HepG2 (cell line): ENCODE results near the gene SINHCAF. TPM values are rescaled to one million over a fixed set of nuclear protein-coding genes. Genes with fewer than 3 reads are reported as not detected.

Source experiments
- BRCA1 ChIP-seq: sonication (generic); formaldehyde crosslinking; IDR thresholded peaks from 2 replicates; pipeline ENCODE4 v1.4.0; 2020; ENCODE audit warnings: missing genetic modification reagents
- EEA1 ChIP-seq: sonication (generic); formaldehyde crosslinking; IDR thresholded peaks from 2 replicates; pipeline ENCODE4 v1.5.1; 2020; ENCODE audit warnings: mild to moderate bottlenecking, missing genetic modification reagents, borderline replicate concordance
- ESRRA ChIP-seq: sonication (generic); formaldehyde crosslinking; IDR thresholded peaks from 2 replicates; pipeline ENCODE4 v1.5.1; 2020; ENCODE audit warnings: mild to moderate bottlenecking, low read depth, missing genetic modification reagents
- HHEX ChIP-seq: IDR thresholded peaks from 2 replicates; pipeline ENCODE4 v1.6.1; 2016; ENCODE audit warnings: control low read depth
- IKZF4 ChIP-seq: sonication (generic); formaldehyde crosslinking; IDR thresholded peaks from 2 replicates; pipeline ENCODE4 v1.5.1; 2020; ENCODE audit warnings: borderline replicate concordance, mild to moderate bottlenecking, low read depth, missing genetic modification reagents; ENCODE audit errors: not compliant biosample characterization
- KMT2B ChIP-seq: IDR thresholded peaks from 2 replicates; pipeline ENCODE4 v1.6.1; 2016; ENCODE audit warnings: missing genetic modification reagents, missing compliant biosample characterization
- NFKB2 ChIP-seq: sonication (generic); formaldehyde crosslinking; IDR thresholded peaks from 2 replicates; pipeline ENCODE4 v1.4.0; 2020; ENCODE audit warnings: missing genetic modification reagents, borderline replicate concordance
- PRMT3 ChIP-seq: sonication (generic); formaldehyde crosslinking; IDR thresholded peaks from 2 replicates; pipeline ENCODE4 v1.8.1; 2022; ENCODE audit warnings: low read depth, mild to moderate bottlenecking, moderate library complexity, missing genetic modification reagents, borderline replicate concordance
- RCOR2 ChIP-seq: IDR thresholded peaks from 2 replicates; pipeline ENCODE4 v1.6.1; 2016; ENCODE audit warnings: missing biosample characterization, missing genetic modification reagents
- TBX2 ChIP-seq: sonication (generic); formaldehyde crosslinking; IDR thresholded peaks from 2 replicates; pipeline ENCODE4 v1.5.0; 2020; ENCODE audit warnings: missing genetic modification reagents, mild to moderate bottlenecking, borderline replicate concordance
- ZNF12 ChIP-seq: sonication (generic); formaldehyde crosslinking; IDR thresholded peaks from 2 replicates; pipeline ENCODE4 v1.5.0; 2020; ENCODE audit warnings: missing genetic modification reagents
- ZNF354B ChIP-seq: sonication (generic); formaldehyde crosslinking; IDR thresholded peaks from 2 replicates; pipeline ENCODE4 v1.8.0; 2022; ENCODE audit warnings: mild to moderate bottlenecking, missing genetic modification reagents
- ZNF383 ChIP-seq: sonication (generic); formaldehyde crosslinking; IDR thresholded peaks from 2 replicates; pipeline ENCODE4 v1.4.0; 2020; ENCODE audit warnings: missing genetic modification reagents, mild to moderate bottlenecking, borderline replicate concordance
- ZNF546 ChIP-seq: sonication (generic); formaldehyde crosslinking; conservative IDR thresholded peaks from 2 replicates; pipeline ENCODE4 v1.8.1; 2023; ENCODE audit warnings: mild to moderate bottlenecking, missing genetic modification reagents
- polyA plus RNA-seq, 8 experiments: library from polyadenylated mRNA; depleted of rRNA in 3 of 8; stranded (reverse) in 7 of 8; unstranded in 1 of 8; fragments of >200 nt; fragmentation: Illumina TruSeq in 4 of 8; extraction: Trizol in 4 of 8; gene quantifications; 2 replicates each; pipeline versions ENCODE4 v1.2.1 to v1.2.3, GENCODE V29; 2011 to 2016; ENCODE audit warnings: low read depth in 4 of 8, missing spikeins in 1 of 8, mixed read lengths in 1 of 8; ENCODE audit not compliant: insufficient read depth in 1 of 8
- total RNA-seq, 5 experiments: library from RNA; depleted of rRNA; stranded (reverse); fragments of >200 nt; fragmentation: Illumina TruSeq; extraction: Trizol; gene quantifications; 2 replicates each; pipeline ENCODE4 v1.2.3, GENCODE V29; 2016; ENCODE audit warnings: low read depth in 1 of 5
- TF ChIP-seq, protein P1 (sequence below): sonication (generic); formaldehyde crosslinking; IDR thresholded peaks from 2 replicates; pipeline ENCODE4 v1.8.1; 2023; ENCODE audit warnings: mild to moderate bottlenecking, moderate library complexity, missing genetic modification reagents
- TF ChIP-seq, protein P2 (sequence below): sonication (generic); formaldehyde crosslinking; IDR thresholded peaks from 2 replicates; pipeline ENCODE4 v1.5.0; 2020; ENCODE audit warnings: missing genetic modification reagents
- TF ChIP-seq, protein P3 (sequence below): sonication (generic); formaldehyde crosslinking; IDR thresholded peaks from 2 replicates; pipeline ENCODE4 v1.4.0; 2020; ENCODE audit warnings: mild to moderate bottlenecking, missing genetic modification reagents
- TF ChIP-seq, protein P4 (sequence below): sonication (generic); formaldehyde crosslinking; IDR thresholded peaks from 2 replicates; pipeline ENCODE4 v1.4.0; 2020; ENCODE audit warnings: missing genetic modification reagents
- TF ChIP-seq, protein P5 (sequence below): sonication (generic); formaldehyde crosslinking; conservative IDR thresholded peaks from 2 replicates; pipeline ENCODE4 v1.4.0; 2020; ENCODE audit warnings: mild to moderate bottlenecking, missing genetic modification reagents, moderate library complexity

Gene SINHCAF
- total and polyA plus RNA-seq, 2 of the 13 experiments (the other 11 are each of a cell fraction or from before 2014, with no cell fraction given), result 54.6 to 97.8 TPM

DNA sequence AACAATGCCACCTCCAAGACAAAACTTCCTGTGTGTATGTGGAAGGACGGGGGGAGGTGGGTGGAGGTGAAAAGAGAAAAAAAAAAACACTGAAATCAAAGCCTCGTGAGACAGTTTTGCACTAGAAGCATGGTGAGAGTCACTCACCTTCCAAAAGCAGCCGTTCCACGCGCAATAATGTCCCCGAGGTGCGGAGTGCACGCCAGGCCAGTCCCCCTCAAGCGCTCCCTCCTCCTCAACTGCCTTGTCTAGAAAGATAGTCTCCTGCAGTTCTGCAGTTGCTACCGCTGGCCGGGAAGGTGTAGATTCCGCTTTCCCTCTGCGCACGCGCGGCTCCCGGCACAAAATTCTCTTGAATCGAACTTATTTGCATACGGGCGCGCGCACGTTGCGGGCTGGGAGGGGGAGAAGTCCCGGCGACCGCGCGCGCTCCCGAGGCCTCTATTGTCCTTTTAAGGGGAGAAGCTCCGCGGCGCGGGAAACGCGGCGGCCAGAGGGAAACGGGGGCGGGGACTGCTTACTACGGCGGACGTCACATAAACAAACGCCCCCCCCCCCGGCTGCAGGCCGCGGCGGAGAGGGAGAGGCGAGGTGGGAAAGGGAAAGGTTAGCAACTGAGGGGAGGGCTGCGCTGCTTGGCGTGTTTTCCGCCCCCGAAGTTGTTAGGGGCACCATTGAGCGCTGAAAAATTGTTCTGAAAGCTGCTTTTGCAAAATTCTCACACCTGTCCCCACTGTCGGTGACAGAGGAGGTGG is at the start of gene SINHCAF (continued):
- TF ChIP-seq, protein P1, sequence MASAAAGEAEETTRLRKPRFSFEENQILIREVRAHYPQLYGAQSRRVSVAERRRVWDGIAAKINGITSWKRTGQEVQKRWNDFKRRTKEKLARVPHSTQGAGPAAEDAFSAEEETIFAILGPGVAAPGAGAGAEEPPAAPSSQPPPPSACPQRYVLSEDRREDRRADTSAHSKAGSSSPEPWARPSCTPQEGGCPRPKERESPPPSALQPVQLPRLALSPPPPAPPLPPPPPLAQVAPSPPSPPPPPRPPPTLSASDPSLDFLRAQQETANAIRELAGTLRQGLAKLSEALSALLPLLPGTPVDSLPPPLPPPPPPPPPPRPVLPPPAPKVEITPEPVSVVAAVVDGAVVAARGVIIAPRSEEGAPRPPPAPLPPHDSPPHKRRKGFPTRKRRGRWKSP (CRISPR knock-in tag), result no peak
- TF ChIP-seq EEA1 (CRISPR knock-in tag) (no peak), HHEX (CRISPR knock-in tag) (no peak), KMT2B (CRISPR knock-in tag) (peak; percentile 65), ZNF546 (CRISPR knock-in tag) (no peak), IKZF4 (CRISPR knock-in tag) (no peak), NFKB2 (CRISPR knock-in tag) (no peak), RCOR2 (CRISPR knock-in tag) (no peak), PRMT3 (no peak), ESRRA (CRISPR knock-in tag) (no peak), ZNF354B (CRISPR knock-in tag) (no peak), ZNF383 (no peak), BRCA1 (CRISPR knock-in tag) (no peak), ZNF12 (CRISPR knock-in tag) (no peak), TBX2 (peak; percentile 60; the same call in 1 of the 2 replicates)
- TF ChIP-seq, protein P2, sequence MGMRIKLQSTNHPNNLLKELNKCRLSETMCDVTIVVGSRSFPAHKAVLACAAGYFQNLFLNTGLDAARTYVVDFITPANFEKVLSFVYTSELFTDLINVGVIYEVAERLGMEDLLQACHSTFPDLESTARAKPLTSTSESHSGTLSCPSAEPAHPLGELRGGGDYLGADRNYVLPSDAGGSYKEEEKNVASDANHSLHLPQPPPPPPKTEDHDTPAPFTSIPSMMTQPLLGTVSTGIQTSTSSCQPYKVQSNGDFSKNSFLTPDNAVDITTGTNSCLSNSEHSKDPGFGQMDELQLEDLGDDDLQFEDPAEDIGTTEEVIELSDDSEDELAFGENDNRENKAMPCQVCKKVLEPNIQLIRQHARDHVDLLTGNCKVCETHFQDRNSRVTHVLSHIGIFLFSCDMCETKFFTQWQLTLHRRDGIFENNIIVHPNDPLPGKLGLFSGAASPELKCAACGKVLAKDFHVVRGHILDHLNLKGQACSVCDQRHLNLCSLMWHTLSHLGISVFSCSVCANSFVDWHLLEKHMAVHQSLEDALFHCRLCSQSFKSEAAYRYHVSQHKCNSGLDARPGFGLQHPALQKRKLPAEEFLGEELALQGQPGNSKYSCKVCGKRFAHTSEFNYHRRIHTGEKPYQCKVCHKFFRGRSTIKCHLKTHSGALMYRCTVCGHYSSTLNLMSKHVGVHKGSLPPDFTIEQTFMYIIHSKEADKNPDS, result no peak
- TF ChIP-seq, protein P3, sequence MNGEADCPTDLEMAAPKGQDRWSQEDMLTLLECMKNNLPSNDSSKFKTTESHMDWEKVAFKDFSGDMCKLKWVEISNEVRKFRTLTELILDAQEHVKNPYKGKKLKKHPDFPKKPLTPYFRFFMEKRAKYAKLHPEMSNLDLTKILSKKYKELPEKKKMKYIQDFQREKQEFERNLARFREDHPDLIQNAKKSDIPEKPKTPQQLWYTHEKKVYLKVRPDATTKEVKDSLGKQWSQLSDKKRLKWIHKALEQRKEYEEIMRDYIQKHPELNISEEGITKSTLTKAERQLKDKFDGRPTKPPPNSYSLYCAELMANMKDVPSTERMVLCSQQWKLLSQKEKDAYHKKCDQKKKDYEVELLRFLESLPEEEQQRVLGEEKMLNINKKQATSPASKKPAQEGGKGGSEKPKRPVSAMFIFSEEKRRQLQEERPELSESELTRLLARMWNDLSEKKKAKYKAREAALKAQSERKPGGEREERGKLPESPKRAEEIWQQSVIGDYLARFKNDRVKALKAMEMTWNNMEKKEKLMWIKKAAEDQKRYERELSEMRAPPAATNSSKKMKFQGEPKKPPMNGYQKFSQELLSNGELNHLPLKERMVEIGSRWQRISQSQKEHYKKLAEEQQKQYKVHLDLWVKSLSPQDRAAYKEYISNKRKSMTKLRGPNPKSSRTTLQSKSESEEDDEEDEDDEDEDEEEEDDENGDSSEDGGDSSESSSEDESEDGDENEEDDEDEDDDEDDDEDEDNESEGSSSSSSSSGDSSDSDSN (CRISPR knock-in tag), result no peak; the same call in 1 of the 2 replicates
- TF ChIP-seq, protein P4, sequence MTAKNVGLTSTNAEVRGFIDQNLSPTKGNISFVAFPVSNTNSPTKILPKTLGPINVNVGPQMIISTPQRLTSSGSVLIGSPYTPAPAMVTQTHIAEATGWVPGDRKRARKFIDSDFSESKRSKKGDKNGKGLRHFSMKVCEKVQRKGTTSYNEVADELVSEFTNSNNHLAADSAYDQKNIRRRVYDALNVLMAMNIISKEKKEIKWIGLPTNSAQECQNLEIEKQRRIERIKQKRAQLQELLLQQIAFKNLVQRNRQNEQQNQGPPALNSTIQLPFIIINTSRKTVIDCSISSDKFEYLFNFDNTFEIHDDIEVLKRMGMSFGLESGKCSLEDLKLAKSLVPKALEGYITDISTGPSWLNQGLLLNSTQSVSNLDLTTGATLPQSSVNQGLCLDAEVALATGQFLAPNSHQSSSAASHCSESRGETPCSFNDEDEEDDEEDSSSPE, result peak; percentile 95
- TF ChIP-seq, protein P5, sequence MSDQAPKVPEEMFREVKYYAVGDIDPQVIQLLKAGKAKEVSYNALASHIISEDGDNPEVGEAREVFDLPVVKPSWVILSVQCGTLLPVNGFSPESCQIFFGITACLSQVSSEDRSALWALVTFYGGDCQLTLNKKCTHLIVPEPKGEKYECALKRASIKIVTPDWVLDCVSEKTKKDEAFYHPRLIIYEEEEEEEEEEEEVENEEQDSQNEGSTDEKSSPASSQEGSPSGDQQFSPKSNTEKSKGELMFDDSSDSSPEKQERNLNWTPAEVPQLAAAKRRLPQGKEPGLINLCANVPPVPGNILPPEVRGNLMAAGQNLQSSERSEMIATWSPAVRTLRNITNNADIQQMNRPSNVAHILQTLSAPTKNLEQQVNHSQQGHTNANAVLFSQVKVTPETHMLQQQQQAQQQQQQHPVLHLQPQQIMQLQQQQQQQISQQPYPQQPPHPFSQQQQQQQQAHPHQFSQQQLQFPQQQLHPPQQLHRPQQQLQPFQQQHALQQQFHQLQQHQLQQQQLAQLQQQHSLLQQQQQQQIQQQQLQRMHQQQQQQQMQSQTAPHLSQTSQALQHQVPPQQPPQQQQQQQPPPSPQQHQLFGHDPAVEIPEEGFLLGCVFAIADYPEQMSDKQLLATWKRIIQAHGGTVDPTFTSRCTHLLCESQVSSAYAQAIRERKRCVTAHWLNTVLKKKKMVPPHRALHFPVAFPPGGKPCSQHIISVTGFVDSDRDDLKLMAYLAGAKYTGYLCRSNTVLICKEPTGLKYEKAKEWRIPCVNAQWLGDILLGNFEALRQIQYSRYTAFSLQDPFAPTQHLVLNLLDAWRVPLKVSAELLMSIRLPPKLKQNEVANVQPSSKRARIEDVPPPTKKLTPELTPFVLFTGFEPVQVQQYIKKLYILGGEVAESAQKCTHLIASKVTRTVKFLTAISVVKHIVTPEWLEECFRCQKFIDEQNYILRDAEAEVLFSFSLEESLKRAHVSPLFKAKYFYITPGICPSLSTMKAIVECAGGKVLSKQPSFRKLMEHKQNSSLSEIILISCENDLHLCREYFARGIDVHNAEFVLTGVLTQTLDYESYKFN (CRISPR knock-in tag), result peak; percentile 61; the same call in 1 of the 2 replicates
